ENCODE results near the gene HOXB6.

The HOXB6 gene

DNA sequence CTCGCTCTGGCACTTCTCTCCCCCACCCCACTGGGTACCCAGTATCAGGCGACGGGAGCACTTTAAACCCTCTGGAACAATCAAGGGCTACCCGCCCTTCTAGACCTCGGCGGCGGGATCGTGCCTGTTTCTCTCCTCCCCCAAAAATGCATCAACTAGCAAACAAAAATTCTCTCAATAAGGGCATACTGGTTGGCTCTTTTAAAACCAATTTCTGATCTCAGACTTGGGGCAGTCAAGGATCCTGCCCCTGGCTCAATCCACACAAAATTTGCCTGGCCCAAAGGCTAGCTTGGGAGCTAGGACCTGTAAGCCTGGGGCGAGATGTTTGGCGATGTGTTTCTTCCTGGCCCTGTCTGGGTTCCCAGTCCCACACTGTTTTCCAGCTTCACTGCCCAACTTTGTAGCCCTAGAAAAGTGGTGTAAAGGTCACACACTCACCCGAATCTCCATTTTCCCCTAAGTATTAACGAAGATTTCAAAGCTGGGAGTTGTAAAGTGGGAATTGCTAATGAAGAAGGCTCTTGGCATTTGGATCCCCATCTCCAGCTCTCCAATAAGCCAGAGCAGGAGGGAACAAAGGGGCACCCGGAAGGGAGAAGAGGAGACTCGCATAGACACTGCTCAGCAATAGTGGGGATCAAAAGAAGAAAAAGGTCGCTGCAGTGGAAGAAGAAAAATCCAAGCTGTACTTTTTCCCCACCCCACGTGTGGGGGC lies 45.5 kb downstream of the HOXB6 start:
- H3K27ac ChIP-seq (ENCODE audit: low read length): no peak overlapping the region
- H3K4me3 ChIP-seq (ENCODE audit: low read length): no peak overlapping the region
- H3K36me3 ChIP-seq (ENCODE audit: insufficient read depth, low read depth, low read length): no peaks in the 10 kb centered on the region
- H3K9ac ChIP-seq (ENCODE audit: low read depth, low read length): no peak overlapping the region
- H3K4me1 ChIP-seq (ENCODE audit: insufficient read depth, low read length): no peaks in the 10 kb centered on the region; the same call in 1 of the 2 replicates
- no peaks in the 10 kb centered on the region; the same call in 1 of the 2 replicates for H3K9me3 ChIP-seq (ENCODE audit: insufficient read depth, low read depth, low read length)
- peaks cover 100% of the 10 kb centered on the region for H3K27me3 ChIP-seq (ENCODE audit: insufficient read depth, low read length)

GRCh38 chr17:48558831-48559121 lies 46.0 kb downstream of the HOXB6 start:
- no peaks in the 10 kb centered on the region; the same call in 1 of the 2 replicates for H3K9me3 ChIP-seq (ENCODE audit: insufficient read depth, low read depth, low read length)
- H3K27ac ChIP-seq (ENCODE audit: low read length): no peak overlapping the region
- peaks cover 100% of the 10 kb centered on the region for H3K27me3 ChIP-seq (ENCODE audit: insufficient read depth, low read length)
- H3K36me3 ChIP-seq (ENCODE audit: insufficient read depth, low read depth, low read length): no peaks in the 10 kb centered on the region
- H3K9ac ChIP-seq (ENCODE audit: low read depth, low read length): no peak overlapping the region
- no peaks in the 10 kb centered on the region; the same call in 1 of the 2 replicates for H3K4me1 ChIP-seq (ENCODE audit: insufficient read depth, low read length)
- H3K4me3 ChIP-seq (ENCODE audit: low read length): no peak overlapping the region

DNA sequence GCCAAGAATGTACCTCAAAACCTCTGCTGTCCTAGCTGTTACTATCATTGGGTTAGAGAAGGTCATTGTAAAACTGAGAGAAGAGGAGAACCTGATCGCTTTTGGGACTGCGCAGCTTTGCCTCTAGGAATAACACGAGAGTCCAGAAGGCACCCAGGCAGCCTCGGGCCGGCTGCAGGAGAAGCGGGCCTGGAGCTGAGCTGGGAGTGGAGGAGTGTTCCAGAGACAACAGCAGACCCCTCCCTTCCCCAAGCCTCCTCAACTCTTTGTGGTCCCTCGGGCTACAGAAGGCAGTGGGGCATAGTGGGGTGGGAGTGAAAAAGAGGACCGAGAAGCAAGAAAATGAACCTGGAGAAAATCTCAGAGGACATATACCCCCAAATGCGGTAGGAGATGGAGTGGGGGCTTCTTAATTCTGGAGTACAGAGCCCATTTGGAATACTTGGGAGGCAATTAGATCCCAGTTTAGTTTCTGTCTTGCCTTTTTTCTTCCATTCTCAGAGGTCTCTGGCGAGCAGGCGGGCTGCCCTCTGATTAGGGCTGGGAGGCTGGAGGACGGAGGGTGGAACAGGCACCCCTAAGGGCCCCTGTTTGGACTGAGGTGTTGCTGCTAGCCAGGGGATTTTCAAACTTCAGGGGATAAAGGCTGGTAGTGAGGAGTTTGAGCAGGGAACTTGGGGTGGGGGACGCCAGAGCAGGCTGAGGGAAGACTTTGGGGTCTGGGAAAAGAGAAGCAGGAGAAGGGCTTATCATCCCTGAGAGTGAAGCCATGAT lies 46.5 kb downstream of the HOXB6 start:
- no peak overlapping the region for H3K4me3 ChIP-seq (ENCODE audit: low read length)
- no peaks in the 10 kb centered on the region for H3K36me3 ChIP-seq (ENCODE audit: insufficient read depth, low read depth, low read length)

GRCh38 chr17:48556576-48557401 lies 48.0 kb downstream of the HOXB6 start:
- H3K4me1 ChIP-seq (ENCODE audit: insufficient read depth, low read length): no peaks in the 10 kb centered on the region; the same call in 1 of the 2 replicates
- H3K9ac ChIP-seq (ENCODE audit: low read depth, low read length): no peak overlapping the region
- peaks cover 5% of the 10 kb centered on the region; the same call in 1 of the 2 replicates for H3K9me3 ChIP-seq (ENCODE audit: insufficient read depth, low read depth, low read length)
- no peak overlapping the region for H3K27ac ChIP-seq (ENCODE audit: low read length)
- H3K4me3 ChIP-seq (ENCODE audit: low read length): no peak overlapping the region
- H3K36me3 ChIP-seq (ENCODE audit: insufficient read depth, low read depth, low read length): no peaks in the 10 kb centered on the region
- peaks cover 100% of the 10 kb centered on the region for H3K27me3 ChIP-seq (ENCODE audit: insufficient read depth, low read length)

More for the DNA sequence above, 46.5 kb downstream of the HOXB6 start:
- no peak overlapping the region for H3K27ac ChIP-seq (ENCODE audit: low read length)
- no peak overlapping the region for H3K9ac ChIP-seq (ENCODE audit: low read depth, low read length)
- H3K4me1 ChIP-seq (ENCODE audit: insufficient read depth, low read length): no peaks in the 10 kb centered on the region; the same call in 1 of the 2 replicates
- H3K9me3 ChIP-seq (ENCODE audit: insufficient read depth, low read depth, low read length): peaks cover under 1% of the 10 kb centered on the region; the same call in 1 of the 2 replicates
- peaks cover 100% of the 10 kb centered on the region for H3K27me3 ChIP-seq (ENCODE audit: insufficient read depth, low read length)

DNA sequence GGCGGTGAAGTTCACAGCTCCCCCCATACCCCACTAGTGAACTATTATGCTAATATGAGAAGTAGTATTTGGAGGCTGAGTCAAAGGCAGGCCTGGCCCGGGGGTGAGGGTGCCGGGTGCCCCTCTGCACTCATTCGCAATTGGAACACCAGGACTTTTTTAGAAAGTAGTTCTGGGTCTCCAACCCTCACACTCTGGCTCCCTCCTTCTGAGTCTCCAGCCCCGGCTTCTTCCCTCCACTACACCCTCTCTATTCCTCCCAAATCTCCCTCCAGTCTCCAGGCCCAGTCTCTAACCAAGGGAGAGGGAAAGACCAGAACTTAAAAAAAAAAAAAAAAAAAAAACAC lies 48.6 kb downstream of the HOXB6 start:
- H3K9ac ChIP-seq (ENCODE audit: low read depth, low read length): no peak overlapping the region
- H3K4me3 ChIP-seq (ENCODE audit: low read length): no peak overlapping the region
- peaks cover 100% of the 10 kb centered on the region for H3K27me3 ChIP-seq (ENCODE audit: insufficient read depth, low read length)
- no peaks in the 10 kb centered on the region; the same call in 1 of the 2 replicates for H3K4me1 ChIP-seq (ENCODE audit: insufficient read depth, low read length)
- H3K9me3 ChIP-seq (ENCODE audit: insufficient read depth, low read depth, low read length): peaks cover 5% of the 10 kb centered on the region; the same call in 1 of the 2 replicates
- no peaks in the 10 kb centered on the region for H3K36me3 ChIP-seq (ENCODE audit: insufficient read depth, low read depth, low read length)
- H3K27ac ChIP-seq (ENCODE audit: low read length): no peak overlapping the region

- Histone ChIP-seq H3K27ac (ENCODE audit: low read length) (no peak overlapping the region), H3K36me3 (ENCODE audit: insufficient read depth, low read depth, low read length) (no peaks in the 10 kb centered on the region), H3K9me3 (ENCODE audit: insufficient read depth, low read depth, low read length) (peaks cover 5% of the 10 kb centered on the region; the same call in 1 of the 2 replicates), H3K9ac (ENCODE audit: low read depth, low read length) (no peak overlapping the region), H3K4me1 (ENCODE audit: insufficient read depth, low read length) (no peaks in the 10 kb centered on the region; the same call in 1 of the 2 replicates), H3K27me3 (ENCODE audit: insufficient read depth, low read length) (peaks cover 100% of the 10 kb centered on the region), H3K4me3 (ENCODE audit: low read length) (no peak overlapping the region; the same call in none of the 2 replicates)
These were observed 49.2 kb downstream of the HOXB6 start for GRCh38 chr17:48555258-48556228.

GRCh38 chr17:48554412-48555257 lies 50.2 kb downstream of the HOXB6 start:
- Histone ChIP-seq H3K27ac (ENCODE audit: low read length) (no peak overlapping the region), H3K36me3 (ENCODE audit: insufficient read depth, low read depth, low read length) (no peaks in the 10 kb centered on the region), H3K9me3 (ENCODE audit: insufficient read depth, low read depth, low read length) (peaks cover 5% of the 10 kb centered on the region; the same call in 1 of the 2 replicates), H3K4me1 (ENCODE audit: insufficient read depth, low read length) (no peaks in the 10 kb centered on the region; the same call in 1 of the 2 replicates), H3K9ac (ENCODE audit: low read depth, low read length) (no peak overlapping the region), H3K27me3 (ENCODE audit: insufficient read depth, low read length) (peaks cover 100% of the 10 kb centered on the region), H3K4me3 (ENCODE audit: low read length) (peak overlapping the region; percentile 18; the same call in 1 of the 2 replicates)

- Histone ChIP-seq H3K9ac (ENCODE audit: low read depth, low read length) (no peak overlapping the region), H3K9me3 (ENCODE audit: insufficient read depth, low read depth, low read length) (peaks cover 5% of the 10 kb centered on the region; the same call in 1 of the 2 replicates), H3K4me1 (ENCODE audit: insufficient read depth, low read length) (peaks cover 4% of the 10 kb centered on the region), H3K36me3 (ENCODE audit: insufficient read depth, low read depth, low read length) (no peaks in the 10 kb centered on the region), H3K27ac (ENCODE audit: low read length) (no peak overlapping the region), H3K27me3 (ENCODE audit: insufficient read depth, low read length) (peaks cover 100% of the 10 kb centered on the region), H3K4me3 (ENCODE audit: low read length) (no peak overlapping the region)
These were observed 51.0 kb downstream of the HOXB6 start for GRCh38 chr17:48553826-48554225.

- Histone ChIP-seq H3K36me3 (ENCODE audit: insufficient read depth, low read depth, low read length) (no peaks in the 10 kb centered on the region), H3K4me1 (ENCODE audit: insufficient read depth, low read length) (peaks cover 9% of the 10 kb centered on the region)
These were observed 51.6 kb downstream of the HOXB6 start for GRCh38 chr17:48553190-48553547.

More at GRCh38 chr17:48553190-48553547, 51.6 kb downstream of the HOXB6 start:
- peaks cover 5% of the 10 kb centered on the region; the same call in 1 of the 2 replicates for H3K9me3 ChIP-seq (ENCODE audit: insufficient read depth, low read depth, low read length)
- H3K27me3 ChIP-seq (ENCODE audit: insufficient read depth, low read length): peaks cover 100% of the 10 kb centered on the region
- no peak overlapping the region for H3K4me3 ChIP-seq (ENCODE audit: low read length)
- no peak overlapping the region for H3K27ac ChIP-seq (ENCODE audit: low read length)
- H3K9ac ChIP-seq (ENCODE audit: low read depth, low read length): no peak overlapping the region

All from iPS-20b (cell line).